Iris pigment epithelial cell (primary cell): Measurements from ENCODE around the gene GPR6.

Source experiments
- DNase-seq: peaks from one replicate; pipeline ENCODE4 v3.0.0-alpha.2; 2011; ENCODE audit warnings: low read depth

GPR6 gene, protein sequence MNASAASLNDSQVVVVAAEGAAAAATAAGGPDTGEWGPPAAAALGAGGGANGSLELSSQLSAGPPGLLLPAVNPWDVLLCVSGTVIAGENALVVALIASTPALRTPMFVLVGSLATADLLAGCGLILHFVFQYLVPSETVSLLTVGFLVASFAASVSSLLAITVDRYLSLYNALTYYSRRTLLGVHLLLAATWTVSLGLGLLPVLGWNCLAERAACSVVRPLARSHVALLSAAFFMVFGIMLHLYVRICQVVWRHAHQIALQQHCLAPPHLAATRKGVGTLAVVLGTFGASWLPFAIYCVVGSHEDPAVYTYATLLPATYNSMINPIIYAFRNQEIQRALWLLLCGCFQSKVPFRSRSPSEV

DNA sequence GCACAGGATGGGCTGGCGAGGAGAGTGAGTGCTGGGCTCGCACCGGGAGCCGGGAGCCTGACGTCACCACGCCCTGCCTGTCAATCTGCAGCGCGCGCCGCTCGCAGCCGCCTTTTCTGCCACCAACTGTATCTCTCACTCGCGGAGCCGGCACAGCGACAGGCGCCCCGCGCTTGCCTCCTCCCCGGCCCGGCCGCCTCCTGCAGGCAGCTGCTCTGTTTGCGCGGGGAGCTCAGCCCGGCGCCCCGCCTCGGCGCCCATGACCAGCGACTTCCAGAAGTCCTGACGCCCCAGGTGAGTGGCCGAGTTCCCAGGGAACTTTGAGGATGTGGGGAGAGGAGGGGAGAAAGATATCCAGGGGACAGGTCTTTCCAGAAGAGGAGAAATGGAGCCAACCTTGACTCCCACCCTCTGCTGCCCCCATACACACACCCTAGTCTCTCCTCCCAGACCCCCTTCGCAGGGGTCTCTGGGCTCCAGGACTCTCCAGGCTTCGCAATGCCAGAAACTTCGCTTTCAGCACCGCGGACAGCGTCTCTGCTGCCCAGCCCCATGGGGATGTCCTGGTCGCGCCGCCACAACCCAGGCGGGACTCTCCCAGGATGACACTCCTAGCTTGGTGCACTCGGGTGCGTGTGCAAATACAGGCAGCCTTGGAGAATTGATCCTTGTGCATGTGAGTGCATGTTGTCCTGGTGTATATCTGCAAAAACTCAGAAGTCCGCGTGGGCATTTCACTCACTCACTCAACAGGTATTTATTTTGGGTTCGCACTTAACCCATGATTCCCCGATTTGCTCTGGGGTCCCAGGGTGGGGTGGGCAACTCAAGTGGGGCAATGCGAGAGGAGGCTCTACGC lies at the start of gene GPR6:
Gene GPR6 (plus strand): TSS at position 138 of the 859 bp plus-strand sequence. CDS start 802 bp downstream, outside the sequence.
- peak; percentile 41 for DNase-seq

- DNase-seq, result no peak
Measured at GRCh38 chr6:109934293-109934692, 43.8 kb upstream of the GPR6 start.

GRCh38 chr6:109939654-109940053 lies 38.5 kb upstream of the GPR6 start:
- DNase-seq, result peak; percentile 2

- no peak for DNase-seq
Measured at GRCh38 chr6:109944448-109944847, 33.7 kb upstream of the GPR6 start.

- no peak for DNase-seq
Measured at GRCh38 chr6:109945091-109945490, 33.0 kb upstream of the GPR6 start.

- DNase-seq, result no peak
Measured at GRCh38 chr6:109946979-109947378, 31.1 kb upstream of the GPR6 start.

GRCh38 chr6:109949281-109950065 lies 28.6 kb upstream of the GPR6 start:
- no peak for DNase-seq

DNA sequence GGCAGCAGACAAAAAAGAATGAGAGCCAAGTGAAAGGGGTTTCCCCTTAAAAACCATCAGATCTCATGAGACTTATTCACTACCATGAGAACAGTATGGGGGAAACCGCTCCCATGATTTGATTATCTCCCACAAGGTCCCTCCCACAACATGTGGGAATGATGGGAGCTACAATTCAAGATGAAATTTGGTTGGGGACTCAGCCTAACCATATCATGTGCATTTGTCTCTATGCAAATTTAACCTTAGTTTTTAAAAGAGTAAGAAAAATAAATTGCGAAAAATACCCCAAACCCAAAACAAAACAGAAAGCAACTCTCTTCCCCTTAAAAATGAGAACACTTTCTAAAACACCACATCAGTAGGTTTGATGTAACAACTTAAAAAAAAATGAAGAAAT lies 22.6 kb upstream of the GPR6 start:
- DNase-seq, result no peak

- no peak for DNase-seq
Measured at GRCh38 chr6:109958626-109959025, 19.5 kb upstream of the GPR6 start.

DNA sequence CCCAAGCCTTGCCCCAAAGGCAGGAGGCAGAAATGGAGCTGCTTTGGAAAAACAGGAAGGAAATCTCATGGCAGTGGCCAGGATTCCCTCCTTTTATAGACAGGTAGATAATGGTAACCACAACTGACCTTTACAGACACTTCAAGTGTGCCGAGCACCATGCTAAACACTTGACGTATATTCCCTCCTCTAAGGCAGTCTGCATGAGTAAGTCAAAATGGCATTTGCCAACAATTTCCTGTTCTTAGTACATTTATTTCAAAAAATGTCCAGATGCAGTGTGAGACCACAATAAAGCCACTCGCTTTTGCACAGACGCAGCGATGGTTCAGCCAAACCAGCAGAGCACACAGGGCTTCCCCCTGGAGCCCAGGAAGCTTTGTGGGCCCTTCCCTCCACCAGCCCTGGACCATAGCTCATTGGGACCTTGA lies 16.5 kb upstream of the GPR6 start:
- DNase-seq, result peak; percentile 47

DNA sequence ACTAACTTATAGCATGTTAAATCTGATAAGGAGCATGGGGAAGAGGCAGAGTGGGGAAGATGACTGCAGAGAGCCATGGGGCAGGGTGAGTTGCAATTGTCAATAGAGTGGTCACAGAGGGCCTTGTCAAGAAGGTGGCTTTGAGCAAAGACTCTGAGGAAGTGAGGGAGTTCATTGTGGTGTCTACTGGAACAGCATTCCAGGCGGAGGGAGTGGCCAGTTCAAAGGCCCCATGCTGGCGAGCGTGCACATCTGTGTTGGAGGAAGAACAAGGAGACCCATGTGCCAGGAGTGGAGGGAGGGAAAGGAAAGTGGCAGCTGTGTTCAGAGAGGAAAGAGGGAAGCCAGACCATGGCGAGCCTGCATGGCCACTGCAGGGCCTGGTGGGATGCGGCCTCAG lies 15.8 kb upstream of the GPR6 start:
- DNase-seq, result no peak

- no peak for DNase-seq
Measured at GRCh38 chr6:109963598-109964170, 14.4 kb upstream of the GPR6 start.

DNA sequence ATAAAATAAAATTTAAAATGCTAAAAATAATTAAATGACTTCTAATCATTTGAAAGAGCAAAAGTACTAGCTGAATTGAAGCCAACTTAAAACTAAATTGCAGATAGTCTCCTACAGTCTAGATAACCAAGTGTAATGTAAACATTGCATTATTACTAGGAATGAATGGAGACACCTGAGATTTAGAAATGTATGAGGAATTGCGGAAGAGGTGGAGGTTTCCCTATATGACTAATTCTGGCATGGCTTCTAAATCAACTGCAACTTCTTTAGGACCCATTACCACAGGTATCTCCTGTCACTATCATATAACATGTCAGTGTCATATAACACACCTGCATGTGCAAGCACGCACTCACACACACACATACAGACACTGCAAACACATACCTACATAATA lies 13.2 kb upstream of the GPR6 start:
- no peak for DNase-seq

DNA sequence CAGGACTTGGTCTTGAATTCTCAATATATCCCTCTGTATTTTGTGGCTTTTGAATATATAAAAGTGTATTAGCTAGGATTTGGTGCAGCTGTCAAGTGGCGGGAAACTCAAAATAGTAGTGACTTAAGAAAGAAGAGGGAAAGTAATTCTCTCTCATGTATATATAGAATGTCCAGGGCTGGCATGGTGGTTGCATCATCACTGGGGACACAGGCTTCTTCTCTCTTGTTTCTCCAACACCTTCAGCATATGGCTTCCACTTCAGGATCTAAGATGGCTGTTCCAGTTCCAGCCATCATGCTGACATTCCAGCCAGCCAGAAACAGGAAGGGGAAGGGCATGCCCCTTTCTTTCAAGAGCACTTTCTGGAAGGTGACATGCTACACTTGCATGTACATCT lies 11.8 kb upstream of the GPR6 start:
- no peak for DNase-seq

GRCh38 chr6:109977791-109978173 lies 329 bp upstream of the GPR6 start:
- no peak for DNase-seq

GRCh38 chr6:109979033-109979921 lies 1.2 kb downstream of the GPR6 start:
- no peak for DNase-seq

DNA sequence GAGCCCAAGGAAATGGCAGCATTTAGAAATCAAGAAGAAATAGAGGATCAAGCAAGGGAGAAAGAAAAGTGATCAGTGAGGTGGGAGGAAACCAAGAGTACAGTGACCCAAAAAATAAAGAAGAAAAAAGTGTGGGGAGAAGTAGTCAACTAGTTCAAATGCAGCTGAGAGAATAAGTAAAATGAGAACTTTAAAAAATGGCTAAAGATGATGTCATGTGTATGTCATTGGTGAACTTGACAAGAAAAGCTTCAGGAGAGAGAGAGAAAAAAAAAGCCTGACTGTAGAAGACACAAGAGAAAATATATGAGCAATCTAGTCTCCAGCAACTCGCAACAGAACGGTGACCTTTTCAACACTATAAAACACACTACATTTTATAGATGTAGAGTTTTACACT lies 6.3 kb downstream of the GPR6 start:
- no peak for DNase-seq

DNA sequence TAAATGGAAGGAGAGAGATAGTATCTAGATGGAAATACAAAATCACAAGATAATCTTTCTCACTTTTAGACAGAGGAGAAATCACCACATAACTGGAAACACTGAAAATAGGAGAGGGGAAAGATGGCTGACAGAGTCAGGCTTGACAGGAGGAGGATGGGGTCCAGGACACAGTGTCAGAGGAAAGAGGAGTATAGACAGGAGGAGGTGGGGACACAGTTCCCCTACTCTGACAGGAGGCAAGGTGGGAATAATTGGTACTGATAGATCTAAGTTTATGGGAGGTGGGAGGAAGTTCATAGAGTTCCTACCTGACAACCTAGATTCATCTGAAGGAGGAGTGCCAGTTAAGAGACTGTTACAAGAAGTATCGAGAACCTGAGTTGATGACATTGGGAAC lies 9.1 kb downstream of the GPR6 start:
- no peak for DNase-seq

DNA sequence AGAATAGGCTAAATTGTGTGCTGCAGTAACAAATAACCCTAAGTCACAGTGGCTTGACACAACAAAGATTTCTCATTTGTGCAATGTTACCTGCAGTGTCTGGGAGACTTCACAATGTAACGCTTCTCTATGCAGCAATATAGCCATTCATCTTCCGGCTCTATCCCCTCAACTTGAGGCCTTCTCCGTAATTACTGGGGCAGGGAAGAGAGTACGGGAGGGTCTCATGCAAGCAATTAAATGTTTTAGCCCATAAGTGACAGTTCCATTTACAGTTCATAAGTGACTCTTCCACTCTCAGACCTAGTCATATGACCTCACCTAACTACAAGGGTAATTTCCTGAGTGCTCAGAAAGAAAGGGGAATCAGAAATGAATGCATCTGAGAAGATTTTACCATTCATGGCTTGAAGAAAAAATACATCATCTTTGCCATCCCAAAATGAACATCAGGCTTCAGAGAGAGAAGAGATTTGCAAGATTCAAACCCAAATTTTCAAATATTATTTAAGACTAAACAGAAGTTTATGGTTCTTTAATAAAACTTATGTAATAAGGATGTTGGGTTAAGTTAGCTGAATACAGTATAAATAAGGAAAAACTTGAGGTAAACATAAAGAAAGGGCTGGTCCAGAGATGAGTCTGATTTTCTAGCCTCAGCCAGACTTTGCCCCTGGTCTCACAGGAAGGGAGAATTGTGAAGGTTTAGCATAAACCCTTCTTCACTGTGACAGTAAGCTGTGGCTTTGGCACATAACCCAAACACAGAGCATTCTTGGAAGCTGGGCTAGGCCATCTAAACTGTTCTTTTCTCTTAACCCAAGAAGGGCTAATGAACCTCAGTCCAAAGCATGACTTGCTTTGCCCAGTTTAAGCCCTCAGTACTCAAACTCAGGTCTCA lies 13.3 kb downstream of the GPR6 start:
- DNase-seq, result no peak

DNA sequence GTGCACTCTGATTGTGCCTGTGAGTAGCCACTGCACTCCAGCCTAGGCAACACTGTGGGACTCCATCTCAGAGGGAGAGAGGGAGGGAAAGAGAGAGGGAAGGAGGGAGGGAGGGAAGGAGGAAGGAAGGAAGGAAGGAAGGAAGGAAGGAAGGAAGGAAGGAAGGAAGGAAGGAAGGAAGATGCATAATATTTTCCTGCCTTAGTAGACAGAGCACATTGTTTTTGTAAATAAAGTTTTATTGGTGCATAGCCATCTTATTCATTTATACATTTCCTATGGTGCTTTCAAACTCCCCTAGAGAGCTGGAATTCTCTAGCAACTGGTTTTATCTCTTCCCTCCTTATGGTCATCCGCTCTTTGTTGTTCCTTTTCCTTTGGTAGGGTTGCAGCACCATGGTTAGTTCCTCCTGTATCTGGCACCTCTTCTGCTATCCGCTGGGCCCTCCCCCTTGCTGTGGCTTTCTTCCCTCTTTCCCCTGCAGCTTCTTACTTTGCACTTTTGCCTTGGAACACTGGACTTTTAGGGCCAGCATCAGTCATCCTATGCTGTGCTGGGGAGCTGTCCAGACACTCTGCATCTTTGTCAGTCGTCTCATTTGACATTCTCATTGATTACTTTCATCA lies 20.2 kb downstream of the GPR6 start:
- DNase-seq, result peak; percentile 13
